Erythroblast (primary cell): ENCODE measurements around the gene ATP1A2.

Experiments used
- GATA1 ChIP-seq: IDR thresholded peaks from 2 replicates; pipeline ENCODE4 v1.6.1; 2011; ENCODE audit warnings: low read depth, mild to moderate bottlenecking, control low read depth, low read length, moderate library complexity
- POLR2A ChIP-seq: IDR thresholded peaks from 2 replicates; pipeline ENCODE4 v1.6.1; 2011; ENCODE audit warnings: mild to moderate bottlenecking, low read length

DNA sequence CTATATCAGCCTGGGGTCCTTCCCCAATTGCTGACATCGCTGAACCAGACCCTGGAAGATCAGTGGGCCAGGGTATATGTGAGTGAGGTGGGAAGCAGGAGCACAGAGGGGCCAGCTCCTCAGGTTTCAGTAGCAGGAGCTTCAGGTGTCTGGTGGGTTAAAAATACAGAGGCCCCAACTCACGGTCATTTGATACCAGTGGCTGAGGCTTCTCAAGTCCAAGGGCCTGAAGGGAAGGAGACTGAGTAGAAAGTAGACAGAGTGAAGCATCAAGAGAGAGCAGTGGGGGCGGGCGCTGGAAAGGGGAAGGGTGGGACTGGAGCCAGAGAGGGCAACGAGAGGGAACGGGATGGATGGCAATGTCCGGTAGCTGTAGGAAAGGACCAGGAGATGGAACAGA, 72.8 kb downstream of the ATP1A2 start:
- TF ChIP-seq POLR2A (no peak), GATA1 (no peak)
